Spleen (tissue), 11 donors: ENCODE data around the gene CECR2. TPM values are rescaled to one million over a fixed set of nuclear protein-coding genes. Genes with fewer than 3 reads are reported as not detected.
A peak's percentile ranks its signal among the peaks of the same experiment; 100 is the strongest.

Experiments
- DNase-seq: peaks from one replicate; pipeline ENCODE4 v3.0.0-alpha.2; 2020
- H3K27ac ChIP-seq, 8 donors: fragments of 200-600 bp; sonication (generic) in 7 of 8; 1 replicate in 4 of 8; 2 replicates in 4 of 8; pipeline versions ENCODE4 v1.5.0 to v1.8.0; 2016 to 2021; ENCODE audit warnings: inconsistent platforms in 4 of 8, mild to moderate bottlenecking in 4 of 8, moderate library complexity in 1 of 8
- H3K27me3 ChIP-seq, 7 donors: fragments of 200-600 bp; sonication (generic) in 6 of 7; replicated peaks in 1 of 7; 1 replicate in 4 of 7; 2 replicates in 3 of 7; pipeline versions ENCODE4 v1.5.0 to v1.8.0; 2016 to 2021; ENCODE audit warnings: inconsistent platforms in 3 of 7, mild to moderate bottlenecking in 1 of 7
- H3K36me3 ChIP-seq, 6 donors: fragments of 200-600 bp; sonication (generic) in 5 of 6; 1 replicate in 4 of 6; 2 replicates in 2 of 6; pipeline versions ENCODE4 v1.5.0 to v1.8.0; 2016 to 2021; ENCODE audit warnings: inconsistent platforms in 2 of 6
- H3K4me1 ChIP-seq, 6 donors: fragments of 200-600 bp; sonication (generic) in 5 of 6; 1 replicate in 3 of 6; 2 replicates in 3 of 6; pipeline versions ENCODE4 v1.5.0 to v1.8.0; 2016 to 2021; ENCODE audit warnings: inconsistent platforms in 3 of 6
- H3K4me3 ChIP-seq, 8 donors: fragments of 200-600 bp; sonication (generic) in 7 of 8; 1 replicate in 4 of 8; 2 replicates in 4 of 8; pipeline versions ENCODE4 v1.5.0 to v1.8.0; 2016 to 2021; ENCODE audit warnings: inconsistent platforms in 4 of 8, mild to moderate bottlenecking in 4 of 8, moderate library complexity in 2 of 8
- H3K9me3 ChIP-seq, 8 donors: fragments of 200-600 bp; sonication (generic) in 7 of 8; 1 replicate in 4 of 8; 2 replicates in 4 of 8; pipeline versions ENCODE4 v1.5.0 to v1.8.0; 2016 to 2021; ENCODE audit warnings: inconsistent platforms in 4 of 8
- POLR2A ChIP-seq, 3 donors: fragments of 450-650 bp; IDR thresholded peaks; one replicate each; pipeline ENCODE4 v1.5.1; 2017; ENCODE audit warnings: antibody characterized with exemption in 3 of 3, mild to moderate bottlenecking in 1 of 3
- POLR2AphosphoS5 ChIP-seq, 3 donors: sonication (generic); formaldehyde crosslinking; IDR thresholded peaks; one replicate each; pipeline ENCODE4 v1.5.1; 2017; ENCODE audit warnings: antibody characterized with exemption in 3 of 3
- WGBS, 5 donors: extraction: QIAGEN DNeasy Blood & Tissue Kit in 3 of 5; methylation state at CpG; one replicate each; pipeline versions ENCODE4 v1.1.5 to v1.1.7; 2013 to 2018; 5-methylcytosine and 5-hydroxymethylcytosine counted together
- intact Hi-C: fragments of 100-400 bp; cut with DNase I; formaldehyde crosslinking; loops from one replicate; pipeline ENCODE4 v1.15.0; 2023; ENCODE audit warnings: low total_unique reads
- polyA plus RNA-seq, 3 donors: library from polyadenylated mRNA; stranded (reverse); fragments of 200-250 nt; gene quantifications; one replicate each; pipeline ENCODE4 v1.2.1, GENCODE V29; 2013
- total RNA-seq, 7 donors: library from RNA; depleted of rRNA in 3 of 7; stranded (reverse); fragments of >200 nt in 3 of 7; fragmentation: NEBNext Ultra II Directional in 4 of 7; extraction: Animal tissue kit (Norgen Biotek cat#: 25700) in 4 of 7; gene quantifications; one replicate each; pipeline versions ENCODE4 v1.1.0 to v1.2.1, GENCODE V29; 2016 to 2021
- TF ChIP-seq, protein P1 (sequence below), 11 experiments: fragments of 200-600 bp in 7 of 11; fragments of 450-650 bp in 4 of 11; sonication (generic) in 4 of 11; IDR thresholded peaks in 8 of 11; conservative IDR thresholded peaks in 3 of 11; 1 replicate in 7 of 11; 2 replicates in 4 of 11; pipeline versions ENCODE4 v1.4.0 to v1.8.0; 2016 to 2021; ENCODE audit warnings: antibody characterized with exemption in 11 of 11, inconsistent platforms in 4 of 11, mild to moderate bottlenecking in 1 of 11
- donor health status: healthy with polysubstance abuse.
- donor health status: DM: no; HTN: no; CAD: no; lungs with moderate emphysema.
- donor health status: DM: no; HTN: no; CAD: no.
- donor health status: Bipolar disorder and iron deficiency.
- donor health status: healthy.
- donor health status: DM: no; HTN: no; CAD: no.
- donor health status: DM: yes; HTN: yes; CAD: no.

CECR2 gene
- total and polyA plus RNA-seq, 10 donors: 0.05 to 3.0 (median 0.91) TPM

DNA sequence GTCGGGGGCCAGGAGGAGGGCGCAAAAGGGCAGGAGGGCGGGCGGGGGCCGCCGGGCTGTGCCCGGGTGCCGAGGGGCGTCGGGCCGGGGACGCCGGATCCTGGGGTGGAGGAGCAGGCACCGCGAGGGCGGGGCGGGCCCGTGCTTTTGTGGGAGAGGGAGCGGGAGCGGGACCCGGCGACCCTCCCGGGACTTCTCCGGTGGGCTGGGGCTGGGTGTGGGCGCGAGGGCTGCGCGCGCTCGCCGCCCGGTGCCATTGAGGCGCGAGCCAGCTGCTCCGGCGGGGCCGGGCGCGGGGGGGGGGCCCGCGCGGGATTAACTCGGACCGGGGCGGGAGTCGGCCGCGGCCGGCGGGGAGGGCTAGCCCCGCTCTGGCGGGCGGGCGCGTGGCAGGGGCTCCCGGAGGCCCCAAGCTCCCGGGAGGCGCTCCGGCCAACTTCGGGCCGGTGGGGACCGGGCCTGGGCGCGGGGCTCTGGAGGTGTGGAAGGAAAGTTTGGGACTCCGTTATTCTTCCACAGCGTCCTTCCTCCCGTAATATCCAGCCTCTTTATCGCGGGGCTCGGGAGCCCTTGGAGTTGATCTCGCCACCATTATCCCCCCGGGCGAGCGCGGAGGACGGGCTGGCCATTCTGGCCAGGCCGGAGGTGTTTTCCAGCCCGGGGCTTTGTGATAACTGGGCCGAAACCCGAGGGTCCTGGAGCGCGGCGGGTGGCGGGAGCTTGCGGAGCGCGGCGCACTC lies 936 bp downstream of the CECR2 start:
- Histone ChIP-seq H3K36me3 (no peaks in the 10 kb centered on the region), H3K27ac (peak overlapping the region in 3 of 8 donors; percentile 45 to 64 (median 48)), H3K9me3 (no peaks in the 10 kb centered on the region), H3K27me3 (peaks cover 8 to 84% (median 58%) of the 10 kb centered on the region in 7 donors), H3K4me1 (peaks cover 6 to 50% (median 29%) of the 10 kb centered on the region in 6 donors), H3K4me3 (peak overlapping the region; percentile 35 to 80 (median 53))
- DNase-seq: peak; percentile 73
- no peak for TF ChIP-seq POLR2A (IDR thresholded peaks at IDR 0.05)
- TF ChIP-seq, protein P1, sequence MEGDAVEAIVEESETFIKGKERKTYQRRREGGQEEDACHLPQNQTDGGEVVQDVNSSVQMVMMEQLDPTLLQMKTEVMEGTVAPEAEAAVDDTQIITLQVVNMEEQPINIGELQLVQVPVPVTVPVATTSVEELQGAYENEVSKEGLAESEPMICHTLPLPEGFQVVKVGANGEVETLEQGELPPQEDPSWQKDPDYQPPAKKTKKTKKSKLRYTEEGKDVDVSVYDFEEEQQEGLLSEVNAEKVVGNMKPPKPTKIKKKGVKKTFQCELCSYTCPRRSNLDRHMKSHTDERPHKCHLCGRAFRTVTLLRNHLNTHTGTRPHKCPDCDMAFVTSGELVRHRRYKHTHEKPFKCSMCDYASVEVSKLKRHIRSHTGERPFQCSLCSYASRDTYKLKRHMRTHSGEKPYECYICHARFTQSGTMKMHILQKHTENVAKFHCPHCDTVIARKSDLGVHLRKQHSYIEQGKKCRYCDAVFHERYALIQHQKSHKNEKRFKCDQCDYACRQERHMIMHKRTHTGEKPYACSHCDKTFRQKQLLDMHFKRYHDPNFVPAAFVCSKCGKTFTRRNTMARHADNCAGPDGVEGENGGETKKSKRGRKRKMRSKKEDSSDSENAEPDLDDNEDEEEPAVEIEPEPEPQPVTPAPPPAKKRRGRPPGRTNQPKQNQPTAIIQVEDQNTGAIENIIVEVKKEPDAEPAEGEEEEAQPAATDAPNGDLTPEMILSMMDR (IDR thresholded peaks at IDR 0.05 in 8 of 11, conservative IDR thresholded peaks at IDR 0.05 in 3 of 11): no peak
- no peak for TF ChIP-seq POLR2AphosphoS5 (IDR thresholded peaks at IDR 0.05)
- WGBS, 5 donors: 2 to 9% (median 2%) methylated on average over 32 to 88 of the region's 88 CpGs
- intact Hi-C loops: no loop called here

DNA sequence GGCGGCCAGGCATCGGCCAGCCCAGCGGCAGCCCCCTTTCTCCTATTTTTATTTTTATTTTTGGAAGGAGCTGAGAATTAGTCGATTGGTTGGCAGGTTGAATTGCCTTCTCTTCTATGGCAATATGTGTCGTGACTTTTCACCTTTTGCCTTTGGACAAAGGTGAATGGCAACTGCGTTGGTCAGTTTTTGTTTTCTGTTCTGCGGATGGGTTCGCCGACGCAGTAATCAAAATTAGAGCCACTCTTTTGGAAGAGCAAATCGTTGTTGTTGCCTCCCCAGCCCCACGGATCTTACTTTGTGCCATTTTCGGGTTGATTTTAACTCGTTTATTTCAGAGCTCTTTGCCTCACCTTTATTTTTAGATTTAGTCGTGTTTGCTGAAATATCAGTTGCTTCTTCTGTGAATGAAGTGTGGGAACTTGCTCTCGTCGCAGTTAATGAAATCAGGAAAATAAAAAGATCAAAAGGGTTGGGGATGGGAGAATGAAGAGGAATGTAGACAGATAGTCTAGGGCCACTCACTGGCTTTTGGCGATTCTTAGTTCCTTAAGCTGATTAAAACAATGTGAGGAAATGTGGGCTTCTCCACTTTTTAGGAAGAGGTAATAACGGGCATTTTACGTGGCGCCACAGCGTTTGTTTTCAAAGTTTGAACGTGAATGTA lies 1.6 kb downstream of the CECR2 start:
- peaks cover 6 to 50% (median 29%) of the 10 kb centered on the region in 6 donors for H3K4me1 ChIP-seq
- no peaks in the 10 kb centered on the region for H3K36me3 ChIP-seq
- 7 to 10% (median 8%) methylated on average over 23 of the region's 23 CpGs for WGBS, 5 donors
- intact Hi-C loops: no loop called here
- no peak overlapping the region for H3K27ac ChIP-seq
- peaks cover 8 to 77% (median 58%) of the 10 kb centered on the region in 7 donors for H3K27me3 ChIP-seq
- DNase-seq: no peak
- TF ChIP-seq POLR2AphosphoS5 (IDR thresholded peaks at IDR 0.05) (no peak), POLR2A (IDR thresholded peaks at IDR 0.05) (no peak)
- TF ChIP-seq, protein P1 (IDR thresholded peaks at IDR 0.05 in 8 of 11, conservative IDR thresholded peaks at IDR 0.05 in 3 of 11): no peak
- peak overlapping the region; percentile 35 to 80 (median 53) for H3K4me3 ChIP-seq
- H3K9me3 ChIP-seq: no peaks in the 10 kb centered on the region

DNA sequence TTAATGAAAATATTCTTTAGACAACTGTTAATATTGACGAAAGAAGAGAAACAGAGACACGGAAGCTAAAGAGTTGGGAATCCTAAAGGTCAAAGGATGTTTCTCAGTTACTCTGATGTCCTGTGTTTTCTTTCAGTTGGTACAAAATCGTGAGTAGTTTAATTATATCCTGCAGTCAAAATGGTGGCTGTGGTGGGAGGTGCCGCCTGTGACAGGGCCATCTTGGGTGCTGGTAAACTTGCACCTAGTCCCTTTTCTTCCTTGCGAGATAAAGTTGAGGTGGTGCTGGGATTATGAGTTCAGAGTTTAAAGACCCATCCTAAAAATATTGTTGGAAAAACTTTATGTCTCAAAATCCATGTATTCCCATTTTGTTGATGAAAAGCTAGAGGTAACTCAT lies 2.2 kb downstream of the CECR2 start:
- Histone ChIP-seq H3K9me3 (no peaks in the 10 kb centered on the region), H3K4me1 (peaks cover 6 to 50% (median 29%) of the 10 kb centered on the region in 6 donors), H3K36me3 (no peaks in the 10 kb centered on the region), H3K27me3 (peaks cover 8 to 76% (median 58%) of the 10 kb centered on the region in 7 donors), H3K4me3 (peak overlapping the region in 1 of 8 donors; percentile 80), H3K27ac (no peak overlapping the region)
- WGBS, 5 donors: 54 to 57% (median 55%) methylated on average over 5 of the region's 5 CpGs
- TF ChIP-seq POLR2A (IDR thresholded peaks at IDR 0.05) (no peak), POLR2AphosphoS5 (IDR thresholded peaks at IDR 0.05) (no peak)
- TF ChIP-seq, protein P1 (IDR thresholded peaks at IDR 0.05 in 8 of 11, conservative IDR thresholded peaks at IDR 0.05 in 3 of 11): no peak
- no peak for DNase-seq
- intact Hi-C loops: no loop called here

DNA sequence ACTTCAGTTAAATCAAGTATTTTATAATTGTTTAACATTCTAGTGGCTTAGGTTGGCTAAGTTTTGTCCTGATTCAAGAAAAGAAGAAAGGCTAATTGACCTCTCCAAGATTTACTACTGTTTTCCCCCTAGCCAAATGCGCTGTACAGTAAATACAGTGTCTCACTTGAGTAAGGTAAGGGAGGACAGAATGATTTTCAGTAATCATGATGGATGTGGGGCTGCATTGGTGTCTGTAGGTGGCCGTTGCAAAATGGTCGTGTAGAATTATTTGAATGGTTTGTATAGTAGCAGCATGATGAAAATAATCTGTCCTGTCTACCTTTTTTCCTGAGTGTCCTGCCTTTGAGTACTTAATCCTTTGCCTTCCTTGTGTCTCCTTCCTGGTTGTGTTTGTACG lies 4.6 kb downstream of the CECR2 start:
- TF ChIP-seq, protein P1 (IDR thresholded peaks at IDR 0.05 in 8 of 11, conservative IDR thresholded peaks at IDR 0.05 in 3 of 11): no peak
- TF ChIP-seq POLR2AphosphoS5 (IDR thresholded peaks at IDR 0.05): no peak
- no peak for TF ChIP-seq POLR2A (IDR thresholded peaks at IDR 0.05)

More for the DNA sequence above, 4.6 kb downstream of the CECR2 start:
- Histone ChIP-seq H3K9me3 (no peaks in the 10 kb centered on the region), H3K27me3 (peaks cover 4 to 55% (median 41%) of the 10 kb centered on the region in 7 donors), H3K27ac (no peak overlapping the region), H3K4me1 (peaks cover 6 to 27% (median 21%) of the 10 kb centered on the region in 6 donors), H3K36me3 (no peaks in the 10 kb centered on the region), H3K4me3 (no peak overlapping the region)
- intact Hi-C loops: no loop called here
- DNase-seq: no peak
- 77 to 95% (median 84%) methylated on average over 4 of the region's 4 CpGs for WGBS, 5 donors
